A549 (cell line): ENCODE measurements around the gene SLC1A2. TPM values are rescaled to one million over a fixed set of nuclear protein-coding genes. Genes with fewer than 3 reads are reported as not detected.

Experiments used
- ATAC-seq, 2 experiments: fragments of 200-7000 bp in 1 of 2; fragments of >200 bp in 1 of 2; cut with Nextera tagmentation in 1 of 2; cut with Tn5 transposase in 1 of 2; 3 replicates each; pipeline versions ENCODE4 v1.8.0 to v1.9.1; 2018 to 2020; ENCODE audit warnings: mild to moderate bottlenecking in 1 of 2, moderate library complexity in 1 of 2
- CTCF ChIA-PET: fragments of 300-600 bp; sonication (Branson Sonifier 250); formaldehyde crosslinking; extraction: SDS; loops from one replicate; lab custom pipeline; 2021; ENCODE audit warnings: antibody characterized with exemption, inconsistent platforms; lab: Yijun Ruan, JAX
- POLR2A ChIA-PET: fragments of 350-600 bp; formaldehyde crosslinking; extraction: SDS; loops from one replicate; lab custom pipeline; 2021; ENCODE audit warnings: antibody characterized with exemption, inconsistent platforms; lab: Yijun Ruan, JAX
- DNase-seq, 2 experiments: peaks; one replicate each; pipeline versions ENCODE4 v3.0.0 to v3.0.0-alpha.2; 2011 to 2016; ENCODE audit warnings: low read depth in 1 of 2, low spot score in 1 of 2
- FAIRE-seq: peaks from 2 replicates; lab custom pipeline; 2011; peaks lifted over from hg19 to GRCh38; lab: Jason Lieb, UNC
- H3K27ac ChIP-seq, 2 experiments: fragments of >200 bp; sonication (Bioruptor Twin); formaldehyde crosslinking; 3 replicates each; pipeline ENCODE4 v1.5.1; 2016 to 2017
- H3K4me1 ChIP-seq: fragments of >200 bp; sonication (Bioruptor Twin); formaldehyde crosslinking; 3 replicates; pipeline ENCODE4 v1.6.1; 2016
- H3K4me2 ChIP-seq: fragments of >200 bp; sonication (Bioruptor Twin); formaldehyde crosslinking; 3 replicates; pipeline ENCODE4 v1.6.1; 2016
- H3K4me3 ChIP-seq: fragments of >200 bp; sonication (Bioruptor Twin); formaldehyde crosslinking; 3 replicates; pipeline ENCODE4 v1.5.1; 2016
- H3K9me3 ChIP-seq: fragments of >200 bp; sonication (Bioruptor Twin); formaldehyde crosslinking; 3 replicates; pipeline ENCODE4 v1.6.1; 2016
- CBX2 ChIP-seq: fragments of 200-600 bp; sonication (generic); IDR thresholded peaks from 2 replicates; pipeline ENCODE4 v1.6.1; 2016; ENCODE audit warnings: low read depth, mild to moderate bottlenecking, borderline replicate concordance
- CBX8 ChIP-seq: fragments of 200-600 bp; sonication (generic); IDR thresholded peaks from 2 replicates; pipeline ENCODE4 v1.6.1; 2016
- CHD4 ChIP-seq: fragments of 200-600 bp; sonication (generic); IDR thresholded peaks from 2 replicates; pipeline ENCODE4 v1.6.1; 2016; ENCODE audit warnings: antibody characterized with exemption, mild to moderate bottlenecking, borderline replicate concordance
- EHMT2 ChIP-seq: fragments of 200-600 bp; sonication (generic); IDR thresholded peaks from 2 replicates; pipeline ENCODE4 v1.6.1; 2016; ENCODE audit warnings: antibody characterized with exemption, low read depth, mild to moderate bottlenecking, moderate library complexity
- FOXS1 ChIP-seq: fragments of 250-450 bp; sonication (Bioruptor Pico); IDR thresholded peaks from 2 replicates; pipeline ENCODE4 v1.5.0; 2020; ENCODE audit warnings: mild to moderate bottlenecking, moderate library complexity
- HEYL ChIP-seq: fragments of 250-450 bp; sonication (Bioruptor Pico); IDR thresholded peaks from 2 replicates; pipeline ENCODE4 v1.8.0; 2021; ENCODE audit warnings: mild to moderate bottlenecking, moderate library complexity
- HOXA7 ChIP-seq: fragments of 250-450 bp; sonication (Bioruptor Pico); IDR thresholded peaks from 2 replicates; pipeline ENCODE4 v1.5.0; 2020; ENCODE audit warnings: mild to moderate bottlenecking, moderate library complexity
- HOXB13 ChIP-seq: fragments of 250-450 bp; sonication (Bioruptor Pico); IDR thresholded peaks from 2 replicates; pipeline ENCODE4 v1.5.0; 2020; ENCODE audit warnings: low read depth, mild to moderate bottlenecking, moderate library complexity
- KDM5A ChIP-seq: fragments of 200-600 bp; sonication (generic); IDR thresholded peaks from 2 replicates; pipeline ENCODE4 v1.6.1; 2016; ENCODE audit warnings: antibody characterized with exemption, mild to moderate bottlenecking
- MAFK ChIP-seq: fragments of 450-650 bp; IDR thresholded peaks from 2 replicates; pipeline ENCODE4 v1.6.1; 2014; ENCODE audit not compliant: partially characterized antibody
- NR3C1 ChIP-seq: fragments of >200 bp; sonication (Bioruptor Twin); formaldehyde crosslinking; IDR thresholded peaks from 3 replicates; pipeline ENCODE4 v1.6.1; 2017
- PBX3 ChIP-seq: IDR thresholded peaks from 2 replicates; pipeline ENCODE4 v1.6.1; 2012
- PHF8 ChIP-seq: fragments of 200-600 bp; sonication (generic); IDR thresholded peaks from 2 replicates; pipeline ENCODE4 v1.6.1; 2016; ENCODE audit warnings: low read depth, mild to moderate bottlenecking, antibody characterized with exemption, moderate library complexity, borderline replicate concordance
- POLR2A ChIP-seq: IDR thresholded peaks from 2 replicates; pipeline ENCODE4 v1.6.1; 2012; ENCODE audit warnings: mild to moderate bottlenecking, low read length
- RCOR1 ChIP-seq: fragments of 150-350 bp; IDR thresholded peaks from 2 replicates; pipeline ENCODE4 v1.6.1; 2014; ENCODE audit warnings: antibody characterized with exemption, low read length, low read depth
- SMC3 ChIP-seq: fragments of >200 bp; sonication (Bioruptor Twin); formaldehyde crosslinking; IDR thresholded peaks from 3 replicates; pipeline ENCODE4 v1.6.1; 2018; ENCODE audit warnings: inconsistent platforms
- SREBF2 ChIP-seq: fragments of 450-650 bp; IDR thresholded peaks from 2 replicates; pipeline ENCODE4 v1.6.1; 2014; ENCODE audit warnings: mild to moderate bottlenecking, moderate library complexity
- TP53 ChIP-seq: fragments of 250-450 bp; sonication (Bioruptor Pico); IDR thresholded peaks from 2 replicates; pipeline ENCODE4 v1.5.0; 2021; ENCODE audit warnings: mild to moderate bottlenecking, moderate library complexity
- ZSCAN20 ChIP-seq: fragments of 250-450 bp; sonication (Bioruptor Pico); IDR thresholded peaks from 2 replicates; pipeline ENCODE4 v1.8.0; 2022; ENCODE audit warnings: mild to moderate bottlenecking, moderate library complexity
- WGBS: methylation state at CpG from one replicate; pipeline ENCODE4 v1.1.6; 2017; ENCODE audit errors: missing lambda C conversion rate; 5-methylcytosine and 5-hydroxymethylcytosine counted together
- polyA plus RNA-seq, 4 experiments: library from polyadenylated mRNA; depleted of rRNA in 3 of 4; stranded (reverse); fragments of >200 nt; fragmentation: RNase III in 1 of 4; extraction: RNeasy Plus Mini Kit Qiagen cat#74134 plus additional on column Dnase treatment in 1 of 4; gene quantifications; 2 replicates in 3 of 4; 3 replicates in 1 of 4; pipeline ENCODE4 v1.2.3, GENCODE V29; 2011 to 2017
- TF ChIP-seq, protein P1 (sequence below): fragments of >200 bp; sonication (Bioruptor Twin); formaldehyde crosslinking; IDR thresholded peaks from 3 replicates; pipeline ENCODE4 v1.5.1; 2016
- TF ChIP-seq, protein P2 (sequence below): fragments of >200 bp; sonication (Bioruptor Twin); formaldehyde crosslinking; IDR thresholded peaks from 2 replicates; pipeline ENCODE4 v1.6.1; 2016
- TF ChIP-seq, protein P3 (sequence below): fragments of 200-600 bp; sonication (generic); IDR thresholded peaks from 2 replicates; pipeline ENCODE4 v1.6.1; 2016; ENCODE audit warnings: antibody characterized with exemption, mild to moderate bottlenecking, moderate library complexity

The SLC1A2 gene
- polyA plus RNA-seq, 2 of the 4 experiments (the other 2 are of a cell fraction), result 0.01 to 0.14 TPM

GRCh38 chr11:35265755-35266454 lies 153.5 kb downstream of the SLC1A2 start:
- Histone ChIP-seq H3K4me2 (no peak overlapping the region), H3K4me1 (peaks cover 3% of the 10 kb centered on the region), H3K9me3 (no peaks in the 10 kb centered on the region), H3K4me3 (no peak overlapping the region), H3K27ac (no peak overlapping the region)
- FAIRE-seq, result no peak
- ATAC-seq, result no peak
- ChIA-PET CTCF (no interaction called here), POLR2A (no interaction called here)
- 77% methylated on average over 3 of the region's 3 CpGs for WGBS
- DNase-seq, result no peak
- TF ChIP-seq, protein P1, sequence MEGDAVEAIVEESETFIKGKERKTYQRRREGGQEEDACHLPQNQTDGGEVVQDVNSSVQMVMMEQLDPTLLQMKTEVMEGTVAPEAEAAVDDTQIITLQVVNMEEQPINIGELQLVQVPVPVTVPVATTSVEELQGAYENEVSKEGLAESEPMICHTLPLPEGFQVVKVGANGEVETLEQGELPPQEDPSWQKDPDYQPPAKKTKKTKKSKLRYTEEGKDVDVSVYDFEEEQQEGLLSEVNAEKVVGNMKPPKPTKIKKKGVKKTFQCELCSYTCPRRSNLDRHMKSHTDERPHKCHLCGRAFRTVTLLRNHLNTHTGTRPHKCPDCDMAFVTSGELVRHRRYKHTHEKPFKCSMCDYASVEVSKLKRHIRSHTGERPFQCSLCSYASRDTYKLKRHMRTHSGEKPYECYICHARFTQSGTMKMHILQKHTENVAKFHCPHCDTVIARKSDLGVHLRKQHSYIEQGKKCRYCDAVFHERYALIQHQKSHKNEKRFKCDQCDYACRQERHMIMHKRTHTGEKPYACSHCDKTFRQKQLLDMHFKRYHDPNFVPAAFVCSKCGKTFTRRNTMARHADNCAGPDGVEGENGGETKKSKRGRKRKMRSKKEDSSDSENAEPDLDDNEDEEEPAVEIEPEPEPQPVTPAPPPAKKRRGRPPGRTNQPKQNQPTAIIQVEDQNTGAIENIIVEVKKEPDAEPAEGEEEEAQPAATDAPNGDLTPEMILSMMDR, result no peak
- TF ChIP-seq HEYL (CRISPR knock-in tag) (no peak), FOXS1 (CRISPR knock-in tag) (no peak), CBX2 (no peak), NR3C1 (no peak), HOXA7 (CRISPR knock-in tag) (no peak), ZSCAN20 (CRISPR knock-in tag) (no peak), MAFK (no peak), TP53 (CRISPR knock-in tag) (no peak), HOXB13 (CRISPR knock-in tag) (no peak), PHF8 (no peak), POLR2A (no peak), KDM5A (no peak), CHD4 (no peak), SREBF2 (no peak), SMC3 (no peak), EHMT2 (no peak), CBX8 (no peak), RCOR1 (no peak)
- TF ChIP-seq, protein P2, sequence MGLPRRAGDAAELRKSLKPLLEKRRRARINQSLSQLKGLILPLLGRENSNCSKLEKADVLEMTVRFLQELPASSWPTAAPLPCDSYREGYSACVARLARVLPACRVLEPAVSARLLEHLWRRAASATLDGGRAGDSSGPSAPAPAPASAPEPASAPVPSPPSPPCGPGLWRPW, result no peak
- TF ChIP-seq, all 56 proteins: peak for 0

GRCh38 chr11:35262735-35263134 lies 156.6 kb downstream of the SLC1A2 start:
- DNase-seq, result no peak
- Histone ChIP-seq H3K4me2 (no peak overlapping the region), H3K27ac (no peak overlapping the region), H3K9me3 (no peaks in the 10 kb centered on the region), H3K4me1 (peaks cover 16% of the 10 kb centered on the region), H3K4me3 (no peak overlapping the region)
- ATAC-seq, result no peak
- ChIA-PET CTCF (interaction anchor here (0.6 to 1.0 kb wide), 2 partner anchors 18 to 291 kb away, joined by 3 read pairs; no protein-coding TSS in a partner anchor), POLR2A (no interaction called here)
- FAIRE-seq, result no peak
- TF ChIP-seq HEYL (CRISPR knock-in tag) (no peak), PBX3 (no peak), SREBF2 (no peak)
- TF ChIP-seq, protein P2, result no peak
- TF ChIP-seq, protein P3, sequence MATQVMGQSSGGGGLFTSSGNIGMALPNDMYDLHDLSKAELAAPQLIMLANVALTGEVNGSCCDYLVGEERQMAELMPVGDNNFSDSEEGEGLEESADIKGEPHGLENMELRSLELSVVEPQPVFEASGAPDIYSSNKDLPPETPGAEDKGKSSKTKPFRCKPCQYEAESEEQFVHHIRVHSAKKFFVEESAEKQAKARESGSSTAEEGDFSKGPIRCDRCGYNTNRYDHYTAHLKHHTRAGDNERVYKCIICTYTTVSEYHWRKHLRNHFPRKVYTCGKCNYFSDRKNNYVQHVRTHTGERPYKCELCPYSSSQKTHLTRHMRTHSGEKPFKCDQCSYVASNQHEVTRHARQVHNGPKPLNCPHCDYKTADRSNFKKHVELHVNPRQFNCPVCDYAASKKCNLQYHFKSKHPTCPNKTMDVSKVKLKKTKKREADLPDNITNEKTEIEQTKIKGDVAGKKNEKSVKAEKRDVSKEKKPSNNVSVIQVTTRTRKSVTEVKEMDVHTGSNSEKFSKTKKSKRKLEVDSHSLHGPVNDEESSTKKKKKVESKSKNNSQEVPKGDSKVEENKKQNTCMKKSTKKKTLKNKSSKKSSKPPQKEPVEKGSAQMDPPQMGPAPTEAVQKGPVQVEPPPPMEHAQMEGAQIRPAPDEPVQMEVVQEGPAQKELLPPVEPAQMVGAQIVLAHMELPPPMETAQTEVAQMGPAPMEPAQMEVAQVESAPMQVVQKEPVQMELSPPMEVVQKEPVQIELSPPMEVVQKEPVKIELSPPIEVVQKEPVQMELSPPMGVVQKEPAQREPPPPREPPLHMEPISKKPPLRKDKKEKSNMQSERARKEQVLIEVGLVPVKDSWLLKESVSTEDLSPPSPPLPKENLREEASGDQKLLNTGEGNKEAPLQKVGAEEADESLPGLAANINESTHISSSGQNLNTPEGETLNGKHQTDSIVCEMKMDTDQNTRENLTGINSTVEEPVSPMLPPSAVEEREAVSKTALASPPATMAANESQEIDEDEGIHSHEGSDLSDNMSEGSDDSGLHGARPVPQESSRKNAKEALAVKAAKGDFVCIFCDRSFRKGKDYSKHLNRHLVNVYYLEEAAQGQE, result peak; percentile 55; the same call in 1 of the 2 replicates
